Measurements from ENCODE around the gene ING5. TPM values are rescaled to one million over a fixed set of nuclear protein-coding genes. Genes with fewer than 3 reads are reported as not detected.
A peak's percentile ranks its signal among the peaks of the same experiment; 100 is the strongest.

The ING5 gene
- total RNA-seq, 2 donors from 2014 or later: 27.3 to 64.8 TPM

DNA sequence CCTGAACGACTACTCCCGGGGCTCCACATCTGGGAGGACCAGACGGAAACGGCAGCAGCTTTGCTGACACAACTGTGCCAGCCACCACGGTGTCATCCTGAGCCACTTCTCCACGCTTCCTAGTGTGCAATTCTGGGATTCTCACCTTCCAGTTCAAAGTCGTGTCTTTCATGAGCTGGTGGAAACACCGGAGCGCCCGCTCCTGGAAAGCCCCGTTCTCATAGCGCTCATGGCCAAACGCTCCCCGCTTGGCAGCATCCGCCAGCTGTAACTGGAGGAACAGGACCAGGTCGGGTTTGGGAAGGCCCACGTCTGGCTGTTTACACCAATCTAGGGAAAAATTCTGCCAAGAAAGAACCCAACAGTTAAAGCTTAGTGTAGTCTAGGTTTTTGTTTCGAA lies 23.5 kb upstream of the ING5 start:
- no peak overlapping the region for H3K4me3 ChIP-seq
- peaks cover 26% of the 10 kb centered on the region for H3K36me3 ChIP-seq
- no peak overlapping the region for H3K27ac ChIP-seq
- H3K27me3 ChIP-seq (replicated peaks; ENCODE audit: insufficient read depth): no peaks in the 10 kb centered on the region
- no peak for ATAC-seq (ENCODE audit: insufficient number of reproducible peaks, low FRiP score, low read depth)
- TF ChIP-seq, protein P1, sequence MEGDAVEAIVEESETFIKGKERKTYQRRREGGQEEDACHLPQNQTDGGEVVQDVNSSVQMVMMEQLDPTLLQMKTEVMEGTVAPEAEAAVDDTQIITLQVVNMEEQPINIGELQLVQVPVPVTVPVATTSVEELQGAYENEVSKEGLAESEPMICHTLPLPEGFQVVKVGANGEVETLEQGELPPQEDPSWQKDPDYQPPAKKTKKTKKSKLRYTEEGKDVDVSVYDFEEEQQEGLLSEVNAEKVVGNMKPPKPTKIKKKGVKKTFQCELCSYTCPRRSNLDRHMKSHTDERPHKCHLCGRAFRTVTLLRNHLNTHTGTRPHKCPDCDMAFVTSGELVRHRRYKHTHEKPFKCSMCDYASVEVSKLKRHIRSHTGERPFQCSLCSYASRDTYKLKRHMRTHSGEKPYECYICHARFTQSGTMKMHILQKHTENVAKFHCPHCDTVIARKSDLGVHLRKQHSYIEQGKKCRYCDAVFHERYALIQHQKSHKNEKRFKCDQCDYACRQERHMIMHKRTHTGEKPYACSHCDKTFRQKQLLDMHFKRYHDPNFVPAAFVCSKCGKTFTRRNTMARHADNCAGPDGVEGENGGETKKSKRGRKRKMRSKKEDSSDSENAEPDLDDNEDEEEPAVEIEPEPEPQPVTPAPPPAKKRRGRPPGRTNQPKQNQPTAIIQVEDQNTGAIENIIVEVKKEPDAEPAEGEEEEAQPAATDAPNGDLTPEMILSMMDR (IDR thresholded peaks at IDR 0.05): no peak
- H3K9me3 ChIP-seq: no peaks in the 10 kb centered on the region
- DNase-seq (ENCODE audit: low spot score): no peak
- H3K4me1 ChIP-seq (ENCODE audit: control insufficient read depth in 1 of 2, low read depth in 2 of 2): peaks cover 2 to 12% of the 10 kb centered on the region in 2 donors

DNA sequence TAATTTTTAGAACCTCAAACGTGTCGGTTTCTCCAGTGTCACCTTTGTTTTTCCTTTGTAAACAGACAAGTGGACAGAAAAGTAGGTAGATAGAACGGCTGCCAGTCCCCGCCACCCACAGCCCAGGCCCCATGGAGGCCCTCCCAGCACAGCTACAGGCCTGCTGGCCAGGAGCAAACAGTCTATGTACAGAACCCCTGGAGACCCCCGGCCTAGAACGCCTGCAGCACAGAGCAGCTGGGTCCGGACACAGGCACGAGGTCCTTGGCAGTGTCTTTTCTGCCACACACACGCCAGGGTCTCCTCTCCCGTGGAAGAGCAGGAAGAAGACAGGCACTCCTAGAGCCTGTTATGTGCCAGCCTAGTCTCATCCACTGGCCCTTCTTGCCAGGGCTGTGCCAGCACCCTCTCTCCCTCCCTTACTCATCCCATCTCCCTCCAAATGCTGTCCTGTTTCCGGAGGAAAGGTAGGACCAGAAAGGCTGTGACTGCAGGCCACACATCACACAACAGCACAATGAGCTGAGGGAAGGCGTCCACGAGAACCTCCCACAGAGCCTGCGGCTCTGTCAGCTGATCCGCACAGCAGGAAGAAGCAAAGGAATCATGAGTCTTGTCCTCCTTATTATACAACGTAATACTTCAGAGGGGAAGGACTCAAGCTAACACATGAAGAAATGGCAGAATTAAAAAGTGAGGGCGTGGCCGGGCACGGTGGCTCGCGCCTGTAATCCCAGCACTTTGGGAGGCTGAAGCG lies 22.9 kb upstream of the ING5 start:
- DNase-seq (ENCODE audit: low spot score) (no peak), ATAC-seq (ENCODE audit: insufficient number of reproducible peaks, low FRiP score, low read depth) (no peak)
- H3K27ac ChIP-seq: no peak overlapping the region
- no peaks in the 10 kb centered on the region for H3K27me3 ChIP-seq (replicated peaks; ENCODE audit: insufficient read depth)
- TF ChIP-seq, protein P1 (IDR thresholded peaks at IDR 0.05): no peak
- no peak overlapping the region for H3K4me3 ChIP-seq
- no peaks in the 10 kb centered on the region for H3K9me3 ChIP-seq
- H3K36me3 ChIP-seq: peaks cover 26% of the 10 kb centered on the region
- H3K4me1 ChIP-seq (ENCODE audit: control insufficient read depth in 1 of 2, low read depth in 2 of 2): peaks cover 2 to 7% of the 10 kb centered on the region in 2 donors

DNA sequence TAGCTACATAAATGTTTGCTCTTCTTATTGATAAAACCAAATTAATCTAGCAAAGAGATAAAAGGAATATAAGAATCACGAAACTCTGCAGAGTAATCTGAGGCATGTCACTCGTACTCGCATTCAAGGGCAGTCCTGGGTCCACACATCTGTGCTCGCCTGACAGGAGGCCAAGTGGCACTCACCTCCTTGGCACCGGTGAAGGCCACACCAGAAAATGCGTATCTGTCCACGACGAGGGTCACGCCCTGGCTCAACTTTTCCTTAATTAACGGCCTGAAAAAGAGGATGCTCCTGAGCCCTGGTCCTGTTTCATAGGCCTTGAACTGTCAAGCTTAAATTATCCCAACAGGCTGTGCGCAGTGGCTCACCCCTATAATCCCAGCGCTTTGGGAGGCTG lies 21.8 kb upstream of the ING5 start:
- H3K4me1 ChIP-seq (ENCODE audit: control insufficient read depth in 1 of 2, low read depth in 2 of 2): no peaks in the 10 kb centered on the region
- H3K9me3 ChIP-seq: no peaks in the 10 kb centered on the region
- H3K27me3 ChIP-seq (replicated peaks; ENCODE audit: insufficient read depth): no peaks in the 10 kb centered on the region
- peaks cover 26% of the 10 kb centered on the region for H3K36me3 ChIP-seq
- no peak overlapping the region for H3K4me3 ChIP-seq
- DNase-seq (ENCODE audit: low spot score): no peak
- no peak for ATAC-seq (ENCODE audit: insufficient number of reproducible peaks, low FRiP score, low read depth)
- TF ChIP-seq, protein P1 (IDR thresholded peaks at IDR 0.05): no peak
- no peak overlapping the region for H3K27ac ChIP-seq

DNA sequence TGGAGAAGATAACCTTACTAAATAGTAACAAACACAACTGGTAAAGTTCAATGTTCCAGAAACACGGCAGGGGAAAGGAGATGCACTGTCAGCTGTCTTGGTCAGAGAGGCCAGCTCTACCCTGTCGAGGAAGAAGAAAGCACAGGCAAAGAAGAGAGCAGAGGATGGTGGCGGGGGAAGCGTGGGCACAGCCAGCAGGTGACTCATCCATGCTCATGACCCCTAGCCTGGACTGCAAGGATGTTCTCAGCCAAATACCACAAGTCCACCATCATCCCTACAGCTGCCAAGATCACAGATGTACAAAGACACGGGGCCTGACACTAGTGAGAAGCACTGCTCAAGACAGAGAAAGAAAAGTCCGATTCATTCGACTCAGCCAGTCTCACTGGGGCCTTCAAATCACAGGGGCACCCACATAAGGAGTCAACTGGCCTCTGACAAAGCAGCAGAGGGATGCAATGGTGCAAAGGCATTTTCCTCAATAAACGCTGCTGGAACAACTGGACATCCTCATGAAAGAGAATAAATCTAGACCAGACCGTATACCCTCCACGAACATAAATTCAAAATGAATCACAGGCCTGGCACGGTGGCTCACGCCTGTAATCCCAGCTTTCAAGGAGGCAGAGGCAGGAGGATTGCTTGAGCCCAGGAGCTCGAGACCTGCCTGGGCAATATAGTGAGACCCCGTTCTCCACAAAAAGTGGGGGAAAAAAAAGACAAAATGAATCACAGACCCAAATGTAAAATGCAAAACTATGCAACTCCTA lies 20.8 kb upstream of the ING5 start:
- DNase-seq (ENCODE audit: low spot score) (no peak), ATAC-seq (ENCODE audit: insufficient number of reproducible peaks, low FRiP score, low read depth) (no peak)
- TF ChIP-seq, protein P1 (IDR thresholded peaks at IDR 0.05): no peak
- Histone ChIP-seq H3K9me3 (no peaks in the 10 kb centered on the region), H3K27me3 (replicated peaks; ENCODE audit: insufficient read depth) (no peaks in the 10 kb centered on the region), H3K4me1 (ENCODE audit: control insufficient read depth in 1 of 2, low read depth in 2 of 2) (peaks cover 5 to 6% of the 10 kb centered on the region in 2 donors), H3K27ac (no peak overlapping the region), H3K36me3 (peaks cover 22% of the 10 kb centered on the region), H3K4me3 (no peak overlapping the region)

DNA sequence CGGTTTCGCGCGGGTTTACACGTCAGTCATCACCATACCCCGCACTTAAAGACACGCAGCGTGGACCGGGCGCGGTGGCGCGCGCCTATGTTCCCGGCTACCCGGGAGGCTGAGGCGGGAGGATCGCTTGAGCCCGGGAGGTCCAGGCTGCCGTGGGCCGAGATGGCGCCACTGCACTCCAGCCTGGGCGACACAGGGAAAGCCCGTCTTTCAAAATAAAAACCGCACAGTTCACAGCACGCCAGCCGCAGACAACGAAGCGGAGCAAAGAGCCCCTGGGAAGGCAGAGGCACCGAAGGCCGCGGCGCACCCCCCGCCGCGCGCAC lies 15.6 kb upstream of the ING5 start:
- no peaks in the 10 kb centered on the region for H3K9me3 ChIP-seq
- DNase-seq (ENCODE audit: low spot score) (no peak), ATAC-seq (ENCODE audit: insufficient number of reproducible peaks, low FRiP score, low read depth) (no peak)
- peaks cover 14 to 29% of the 10 kb centered on the region in 2 donors for H3K4me1 ChIP-seq (ENCODE audit: control insufficient read depth in 1 of 2, low read depth in 2 of 2)
- TF ChIP-seq, protein P1 (IDR thresholded peaks at IDR 0.05): no peak
- H3K27me3 ChIP-seq (replicated peaks; ENCODE audit: insufficient read depth): no peaks in the 10 kb centered on the region
- peaks cover 17% of the 10 kb centered on the region for H3K36me3 ChIP-seq
- H3K4me3 ChIP-seq: peak overlapping the region; percentile 100
- H3K27ac ChIP-seq: peak overlapping the region in 1 of 2 donors; percentile 56

Measured in thoracic aorta (tissue), 2 donors.